ENCODE results near the gene ARMC6. TPM values are rescaled to one million over a fixed set of nuclear protein-coding genes. Genes with fewer than 3 reads are reported as not detected.
"Not testable (repeated sequence)": the region's sequence is repeated elsewhere in the genome, so short reads cannot be mapped to it uniquely, and the experiment has no call there.

The ARMC6 gene
- total RNA-seq, 4 donors from 2014 or later, result 16.9 to 39.5 (median 25.4) TPM

DNA sequence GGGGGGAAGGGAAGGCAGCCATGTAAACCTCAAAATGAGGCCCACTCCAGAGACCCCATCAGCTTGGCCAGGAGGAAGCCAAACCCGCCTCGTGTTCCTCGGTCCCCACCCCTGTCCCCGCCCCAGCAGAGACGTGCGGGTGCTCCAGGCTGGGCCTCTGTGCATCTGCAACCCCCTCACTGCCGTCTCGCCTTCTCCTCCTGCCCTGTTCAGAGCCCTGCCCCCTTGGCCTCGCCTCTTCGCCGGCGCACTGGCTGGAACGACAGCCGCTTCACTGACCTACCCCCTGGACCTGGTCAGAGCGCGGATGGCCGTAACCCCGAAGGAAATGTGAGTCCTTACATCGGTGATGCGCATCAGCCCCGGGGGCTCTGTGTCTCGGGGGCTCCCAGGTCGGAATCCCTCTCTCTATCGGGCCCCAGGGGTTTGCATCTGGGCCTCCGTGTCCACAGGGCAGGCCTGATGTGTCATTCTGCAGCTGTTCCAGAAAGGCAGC is 72.7 kb downstream of the ARMC6 start:
- TF ChIP-seq, protein P1, sequence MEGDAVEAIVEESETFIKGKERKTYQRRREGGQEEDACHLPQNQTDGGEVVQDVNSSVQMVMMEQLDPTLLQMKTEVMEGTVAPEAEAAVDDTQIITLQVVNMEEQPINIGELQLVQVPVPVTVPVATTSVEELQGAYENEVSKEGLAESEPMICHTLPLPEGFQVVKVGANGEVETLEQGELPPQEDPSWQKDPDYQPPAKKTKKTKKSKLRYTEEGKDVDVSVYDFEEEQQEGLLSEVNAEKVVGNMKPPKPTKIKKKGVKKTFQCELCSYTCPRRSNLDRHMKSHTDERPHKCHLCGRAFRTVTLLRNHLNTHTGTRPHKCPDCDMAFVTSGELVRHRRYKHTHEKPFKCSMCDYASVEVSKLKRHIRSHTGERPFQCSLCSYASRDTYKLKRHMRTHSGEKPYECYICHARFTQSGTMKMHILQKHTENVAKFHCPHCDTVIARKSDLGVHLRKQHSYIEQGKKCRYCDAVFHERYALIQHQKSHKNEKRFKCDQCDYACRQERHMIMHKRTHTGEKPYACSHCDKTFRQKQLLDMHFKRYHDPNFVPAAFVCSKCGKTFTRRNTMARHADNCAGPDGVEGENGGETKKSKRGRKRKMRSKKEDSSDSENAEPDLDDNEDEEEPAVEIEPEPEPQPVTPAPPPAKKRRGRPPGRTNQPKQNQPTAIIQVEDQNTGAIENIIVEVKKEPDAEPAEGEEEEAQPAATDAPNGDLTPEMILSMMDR (IDR thresholded peaks at IDR 0.05), result no peak
- DNase-seq (ENCODE audit: low spot score) (no peak), ATAC-seq (ENCODE audit: low FRiP score) (peak; percentile 47)

DNA sequence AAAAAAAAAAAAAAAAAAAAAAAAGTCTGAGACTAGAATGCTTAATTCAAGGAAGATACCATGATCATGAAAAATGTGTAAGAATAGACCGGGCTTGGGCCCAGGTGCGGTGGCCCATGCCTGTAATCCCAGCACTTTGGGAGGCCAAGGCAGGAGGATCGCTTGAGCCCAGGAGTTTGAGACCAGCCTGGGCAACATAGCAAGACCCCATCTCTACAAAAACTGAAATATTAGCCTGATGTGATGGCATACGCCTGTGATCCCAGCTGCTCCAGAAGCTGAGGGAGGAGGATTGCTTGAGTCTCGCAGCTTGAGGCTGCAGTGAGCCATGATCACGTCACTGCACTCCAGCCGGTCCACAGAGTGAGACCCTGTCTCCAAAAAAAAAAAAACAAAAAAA is 73.5 kb downstream of the ARMC6 start:
- DNase-seq (ENCODE audit: low spot score); ATAC-seq (ENCODE audit: low FRiP score): not testable (repeated sequence)

DNA sequence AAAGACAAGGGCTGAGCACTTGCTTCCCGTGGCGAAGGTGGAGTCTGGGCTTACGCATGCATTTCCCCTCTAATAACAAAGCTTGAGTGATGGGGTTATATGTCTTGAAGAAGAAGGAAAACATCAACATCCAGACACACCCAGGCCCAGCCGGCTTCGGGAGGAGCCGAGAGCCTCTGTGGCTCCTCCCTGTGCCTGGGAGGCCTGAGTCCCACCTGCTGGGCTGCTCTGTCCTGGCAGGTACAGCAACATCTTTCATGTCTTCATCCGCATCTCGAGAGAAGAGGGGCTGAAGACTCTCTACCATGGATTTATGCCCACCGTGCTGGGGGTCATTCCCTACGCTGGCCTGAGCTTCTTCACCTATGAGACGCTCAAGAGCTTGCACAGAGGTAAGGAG is 74.3 kb downstream of the ARMC6 start:
- no peak for ATAC-seq (ENCODE audit: low FRiP score)
- DNase-seq (ENCODE audit: low spot score), result no peak
- TF ChIP-seq, protein P1 (IDR thresholded peaks at IDR 0.05), result no peak

Other genes with a start within 250 kb of the ARMC6 start
- 1 to 10 TPM; 1.1 to 1.9 (median 1.3) TPM for gene COMP, start 242.3 kb upstream of the ARMC6 start, total RNA-seq
- gene UPF1, start 201.6 kb upstream of the ARMC6 start, total RNA-seq, result 100 to 1,000 TPM in 2 of 4 donors, 10 to 100 TPM in 2; 67.3 to 113 (median 96.0) TPM
- under 1 TPM in 2 of 4 donors, not detected in 2; 0.19 to 0.24 TPM for gene CERS1, start 137.4 kb upstream of the ARMC6 start, total RNA-seq
- 100 to 1,000 TPM; 158 to 202 (median 169) TPM for gene COPE, start 114.2 kb upstream of the ARMC6 start, total RNA-seq
- 10 to 100 TPM; 29.8 to 73.9 (median 36.6) TPM for gene DDX49, start 113.9 kb upstream of the ARMC6 start, total RNA-seq
- 10 to 100 TPM; 16.6 to 47.8 (median 40.6) TPM for gene HOMER3, start 92.4 kb upstream of the ARMC6 start, total RNA-seq
- gene SUGP2, start 86 bp upstream of the ARMC6 start, total RNA-seq, result 10 to 100 TPM; 30.3 to 54.5 (median 36.3) TPM
- 1 to 10 TPM; 4.7 to 9.9 (median 7.4) TPM for gene SLC25A42, start 30.4 kb downstream of the ARMC6 start, total RNA-seq
- gene TMEM161A, start 104.9 kb downstream of the ARMC6 start, total RNA-seq, result 10 to 100 TPM; 12.0 to 16.8 (median 15.8) TPM
- gene MEF2B, start 136.7 kb downstream of the ARMC6 start, total RNA-seq, result under 1 TPM in 1 of 4 donors, not detected in 3; 0.28 TPM
- gene BORCS8, start 158.5 kb downstream of the ARMC6 start, total RNA-seq, result 10 to 100 TPM; 16.8 to 29.8 (median 19.9) TPM
- 10 to 100 TPM; 31.2 to 46.8 (median 42.3) TPM for gene RFXANK, start 158.7 kb downstream of the ARMC6 start, total RNA-seq
- gene NR2C2AP, start 169.8 kb downstream of the ARMC6 start, total RNA-seq, result 10 to 100 TPM in 3 of 4 donors, 1 to 10 TPM in 1; 7.9 to 22.9 (median 15.7) TPM
- not detected for gene NCAN, start 178.4 kb downstream of the ARMC6 start, total RNA-seq
- under 1 TPM in 2 of 4 donors, not detected in 2; 0.31 to 0.47 TPM for gene TM6SF2, start 239.7 kb downstream of the ARMC6 start, total RNA-seq

All from omental fat pad (tissue), 4 donors.